Body of pancreas (tissue), 4 donors: Measurements from ENCODE around the gene ADPRHL1. TPM values are rescaled to one million over a fixed set of nuclear protein-coding genes. Genes with fewer than 3 reads are reported as not detected.

Source experiments
- ATAC-seq: fragments of 150-250 bp; one replicate; pipeline ENCODE4 v1.9.1; 2016
- DNase-seq, 4 donors: peaks; one replicate each; pipeline ENCODE4 v3.0.0-alpha.2; 2019
- H3K27ac ChIP-seq, 4 donors: fragments of 200-600 bp; sonication (generic); 1 replicate in 3 of 4; 2 replicates in 1 of 4; pipeline versions ENCODE4 v1.5.1 to v1.6.1; 2016 to 2019; ENCODE audit warnings: mild to moderate bottlenecking in 1 of 4, mixed read lengths in 1 of 4, moderate library complexity in 1 of 4
- H3K27me3 ChIP-seq, 2 donors: fragments of 200-600 bp; sonication (generic); one replicate each; pipeline ENCODE4 v1.6.0; 2016; ENCODE audit warnings: mild to moderate bottlenecking in 1 of 2
- H3K36me3 ChIP-seq, 2 donors: fragments of 200-600 bp; sonication (generic); replicated peaks in 1 of 2; 2 replicates each; pipeline ENCODE4 v1.5.1; 2016; ENCODE audit warnings: low read depth in 2 of 2; ENCODE audit not compliant: insufficient read depth in 1 of 2
- H3K4me1 ChIP-seq: fragments of 200-600 bp; sonication (generic); one replicate; pipeline ENCODE4 v1.6.0; 2016
- H3K4me3 ChIP-seq, 2 donors: fragments of 200-600 bp; sonication (generic); 1 replicate in 1 of 2; 2 replicates in 1 of 2; pipeline ENCODE4 v1.5.1; 2016 to 2019
- H3K9me3 ChIP-seq, 3 donors: fragments of 200-600 bp; sonication (generic); 1 replicate in 2 of 3; 2 replicates in 1 of 3; pipeline ENCODE4 v1.5.1; 2016
- POLR2A ChIP-seq, 3 donors: fragments of 450-650 bp; IDR thresholded peaks; one replicate each; pipeline ENCODE4 v1.6.1; 2016; ENCODE audit warnings: antibody characterized with exemption in 3 of 3, mild to moderate bottlenecking in 2 of 3
- WGBS, 2 donors: methylation state at CpG; one replicate each; pipeline ENCODE4 v1.1.5; 2017; 5-methylcytosine and 5-hydroxymethylcytosine counted together
- intact Hi-C: fragments of 100-400 bp; cut with DNase I; formaldehyde crosslinking; loops from one replicate; pipeline ENCODE4 v1.15.1; 2023
- total RNA-seq, 2 donors: library from RNA; depleted of rRNA; stranded (reverse); fragments of >200 nt; gene quantifications; one replicate each; pipeline ENCODE4 v1.1.0, GENCODE V29; 2016
- TF ChIP-seq, protein P1 (sequence below), 7 experiments: fragments of 450-650 bp in 4 of 7; fragments of 200-600 bp in 3 of 7; sonication (generic) in 3 of 7; IDR thresholded peaks; one replicate each; pipeline ENCODE4 v1.5.1; 2016 to 2019; ENCODE audit warnings: antibody characterized with exemption in 7 of 7

Gene ADPRHL1
- total RNA-seq, 2 donors from 2014 or later: 6.0 to 15.8 TPM

DNA sequence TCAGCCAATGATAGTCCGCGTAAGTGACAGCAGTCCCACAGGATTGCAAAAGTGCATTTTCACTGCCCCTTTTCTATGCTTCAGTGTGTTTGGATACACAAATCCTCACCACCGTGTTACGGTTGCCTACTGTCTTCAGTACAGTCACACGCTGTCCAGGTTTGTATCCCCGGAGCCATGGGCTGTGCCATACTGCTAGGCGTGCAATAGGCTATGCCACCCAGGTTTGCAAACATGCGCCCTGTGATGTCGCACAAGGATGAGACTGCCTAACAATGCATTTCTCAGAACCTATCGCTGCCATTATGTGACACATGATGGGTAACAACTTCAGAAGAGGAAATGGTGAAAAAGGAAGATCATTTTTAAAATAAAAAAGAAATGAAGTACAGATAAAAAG lies 16.8 kb upstream of the ADPRHL1 start:
- no peak overlapping the region for H3K27ac ChIP-seq
- no peaks in the 10 kb centered on the region for H3K27me3 ChIP-seq
- no peaks in the 10 kb centered on the region for H3K4me1 ChIP-seq
- intact Hi-C loops: no loop called here
- ATAC-seq (no peak), DNase-seq (no peak)
- H3K36me3 ChIP-seq: no peaks in the 10 kb centered on the region
- TF ChIP-seq POLR2A (IDR thresholded peaks at IDR 0.05): no peak
- no peaks in the 10 kb centered on the region for H3K9me3 ChIP-seq
- no peak overlapping the region for H3K4me3 ChIP-seq
- WGBS, 2 donors: 87 to 100% methylated on average over 10 of the region's 10 CpGs

DNA sequence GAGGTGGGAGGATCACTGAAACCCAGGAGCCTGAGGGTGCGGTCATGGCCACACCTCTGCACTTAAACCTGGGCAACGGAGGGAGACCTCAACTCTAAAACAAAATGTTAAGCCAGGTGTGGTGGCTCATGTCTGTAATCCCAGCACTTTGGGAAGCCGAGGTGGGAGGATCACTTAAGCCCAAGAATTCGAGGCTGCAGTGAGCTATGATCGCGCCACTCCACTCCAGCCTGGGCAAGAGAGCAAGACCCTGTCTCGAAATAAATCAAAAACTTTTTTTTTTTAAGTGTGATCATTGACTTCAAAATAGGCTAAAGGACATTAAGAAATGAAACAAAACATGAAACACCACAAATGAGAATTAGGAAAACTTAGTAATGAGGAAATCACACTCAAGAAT lies 16.3 kb upstream of the ADPRHL1 start:
- DNase-seq (no peak), ATAC-seq (no peak)
- 88 to 90% methylated on average over 6 to 7 of the region's 7 CpGs for WGBS, 2 donors
- Histone ChIP-seq H3K36me3 (no peaks in the 10 kb centered on the region), H3K27ac (no peak overlapping the region), H3K4me1 (no peaks in the 10 kb centered on the region), H3K4me3 (no peak overlapping the region), H3K9me3 (no peaks in the 10 kb centered on the region), H3K27me3 (no peaks in the 10 kb centered on the region)
- intact Hi-C loops: no loop called here
- TF ChIP-seq POLR2A (IDR thresholded peaks at IDR 0.05): no peak
- TF ChIP-seq, protein P1, sequence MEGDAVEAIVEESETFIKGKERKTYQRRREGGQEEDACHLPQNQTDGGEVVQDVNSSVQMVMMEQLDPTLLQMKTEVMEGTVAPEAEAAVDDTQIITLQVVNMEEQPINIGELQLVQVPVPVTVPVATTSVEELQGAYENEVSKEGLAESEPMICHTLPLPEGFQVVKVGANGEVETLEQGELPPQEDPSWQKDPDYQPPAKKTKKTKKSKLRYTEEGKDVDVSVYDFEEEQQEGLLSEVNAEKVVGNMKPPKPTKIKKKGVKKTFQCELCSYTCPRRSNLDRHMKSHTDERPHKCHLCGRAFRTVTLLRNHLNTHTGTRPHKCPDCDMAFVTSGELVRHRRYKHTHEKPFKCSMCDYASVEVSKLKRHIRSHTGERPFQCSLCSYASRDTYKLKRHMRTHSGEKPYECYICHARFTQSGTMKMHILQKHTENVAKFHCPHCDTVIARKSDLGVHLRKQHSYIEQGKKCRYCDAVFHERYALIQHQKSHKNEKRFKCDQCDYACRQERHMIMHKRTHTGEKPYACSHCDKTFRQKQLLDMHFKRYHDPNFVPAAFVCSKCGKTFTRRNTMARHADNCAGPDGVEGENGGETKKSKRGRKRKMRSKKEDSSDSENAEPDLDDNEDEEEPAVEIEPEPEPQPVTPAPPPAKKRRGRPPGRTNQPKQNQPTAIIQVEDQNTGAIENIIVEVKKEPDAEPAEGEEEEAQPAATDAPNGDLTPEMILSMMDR (IDR thresholded peaks at IDR 0.05): no peak

DNA sequence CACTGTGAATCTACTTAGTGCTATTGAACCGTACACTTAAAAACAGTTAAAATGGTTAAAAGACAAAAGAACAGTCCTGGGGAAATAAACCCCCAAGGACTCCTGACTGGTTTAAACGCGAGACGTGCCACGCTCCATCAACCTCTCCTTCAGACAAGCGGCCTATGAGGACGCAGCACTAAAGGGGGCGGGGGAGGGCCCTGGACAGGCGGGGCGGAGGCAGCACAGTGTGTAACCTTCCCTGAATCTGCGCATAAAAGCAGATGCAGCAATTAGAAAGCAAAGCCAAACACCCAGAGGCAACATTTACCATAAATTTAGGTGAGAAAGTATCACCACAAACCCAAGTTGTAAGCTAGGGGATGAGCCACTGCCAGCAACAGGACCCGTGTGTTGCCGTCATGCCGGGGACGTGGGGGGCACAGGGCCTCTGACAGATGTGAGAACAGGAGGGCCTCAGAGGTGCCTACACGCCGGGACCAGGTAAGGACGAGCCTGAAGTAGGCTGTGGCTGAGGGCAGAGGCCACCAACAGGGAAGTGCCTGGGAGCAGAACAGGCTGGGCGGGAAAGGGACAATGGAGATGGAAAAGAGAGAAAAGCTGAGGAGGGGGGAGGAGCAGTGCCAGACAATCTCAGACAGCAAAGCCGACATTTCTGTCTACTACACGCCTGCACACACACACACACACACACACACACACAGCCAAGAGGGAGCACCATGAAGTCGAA lies 15.3 kb upstream of the ADPRHL1 start:
- Histone ChIP-seq H3K4me1 (no peaks in the 10 kb centered on the region), H3K27ac (no peak overlapping the region), H3K36me3 (no peaks in the 10 kb centered on the region), H3K27me3 (no peaks in the 10 kb centered on the region), H3K4me3 (no peak overlapping the region), H3K9me3 (no peaks in the 10 kb centered on the region)
- WGBS, 2 donors: 86 to 88% methylated on average over 22 of the region's 22 CpGs
- intact Hi-C loops: no loop called here
- DNase-seq: no peak
- no peak for TF ChIP-seq POLR2A (IDR thresholded peaks at IDR 0.05)
- TF ChIP-seq, protein P1 (IDR thresholded peaks at IDR 0.05): no peak
- no peak for ATAC-seq

DNA sequence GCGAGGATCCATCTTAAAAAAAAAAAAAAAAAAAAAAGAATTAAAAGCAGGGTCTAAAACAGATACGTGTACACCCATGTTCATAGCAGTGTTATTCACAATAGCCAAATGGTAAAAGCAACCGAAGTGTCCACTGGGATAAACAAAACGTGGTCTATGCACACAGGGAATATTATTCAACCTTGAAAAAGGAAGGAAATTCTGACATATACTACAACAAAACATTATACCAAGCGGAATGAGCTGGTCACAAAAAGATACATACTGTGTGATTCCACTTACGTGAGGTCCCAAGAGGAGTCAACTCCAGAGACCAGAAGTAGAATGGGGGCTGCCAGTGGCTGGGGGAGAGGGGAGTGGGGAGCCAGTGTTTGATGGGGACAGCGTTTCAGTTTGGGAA lies 14.7 kb upstream of the ADPRHL1 start:
- Histone ChIP-seq H3K27ac (no peak overlapping the region), H3K9me3 (no peaks in the 10 kb centered on the region), H3K4me1 (no peaks in the 10 kb centered on the region), H3K36me3 (no peaks in the 10 kb centered on the region), H3K4me3 (no peak overlapping the region), H3K27me3 (no peaks in the 10 kb centered on the region)
- intact Hi-C loops: no loop called here
- no peak for DNase-seq
- WGBS, 2 donors: 92 to 97% methylated on average over 7 of the region's 7 CpGs
- no peak for TF ChIP-seq POLR2A (IDR thresholded peaks at IDR 0.05)
- TF ChIP-seq, protein P1 (IDR thresholded peaks at IDR 0.05): no peak
- no peak for ATAC-seq

DNA sequence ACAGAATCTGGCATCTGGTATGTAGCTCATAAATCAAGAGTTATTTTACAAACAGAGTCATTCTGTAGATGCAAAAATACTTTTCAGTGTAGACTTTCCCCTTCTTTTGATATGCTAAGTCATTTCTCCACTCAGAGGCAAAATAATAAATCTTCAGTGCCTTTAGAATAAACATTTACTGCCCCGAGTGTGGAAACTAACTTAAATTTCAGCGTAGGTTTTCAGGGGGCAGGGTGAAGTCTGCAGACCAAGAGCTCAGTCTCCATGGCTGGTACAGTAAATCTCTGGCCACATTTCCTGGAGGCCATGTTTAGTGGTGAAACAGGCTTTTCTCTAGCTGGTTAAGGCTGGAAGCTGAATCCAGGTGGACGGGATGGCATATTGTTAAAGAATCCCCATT lies 13.1 kb upstream of the ADPRHL1 start:
- DNase-seq: no peak
- intact Hi-C loops: no loop called here
- Histone ChIP-seq H3K27me3 (no peaks in the 10 kb centered on the region), H3K9me3 (no peaks in the 10 kb centered on the region), H3K4me3 (no peak overlapping the region), H3K4me1 (no peaks in the 10 kb centered on the region), H3K27ac (no peak overlapping the region), H3K36me3 (no peaks in the 10 kb centered on the region)
- no peak for ATAC-seq
- no peak for TF ChIP-seq POLR2A (IDR thresholded peaks at IDR 0.05)
- TF ChIP-seq, protein P1 (IDR thresholded peaks at IDR 0.05): no peak
- WGBS, 2 donors: 89 to 90% methylated on average over 3 of the region's 3 CpGs
